HG03521 (cell line): ENCODE results near the gene LAMA5.

Source experiments
- ATAC-seq: cut with Tn5 transposase; IDR thresholded peaks from one replicate; pipeline ENCODE4 v1.9.1; 2021; ENCODE audit warnings: mild to moderate bottlenecking, moderate library complexity; ENCODE audit not compliant: unreplicated experiment

LAMA5 gene

DNA sequence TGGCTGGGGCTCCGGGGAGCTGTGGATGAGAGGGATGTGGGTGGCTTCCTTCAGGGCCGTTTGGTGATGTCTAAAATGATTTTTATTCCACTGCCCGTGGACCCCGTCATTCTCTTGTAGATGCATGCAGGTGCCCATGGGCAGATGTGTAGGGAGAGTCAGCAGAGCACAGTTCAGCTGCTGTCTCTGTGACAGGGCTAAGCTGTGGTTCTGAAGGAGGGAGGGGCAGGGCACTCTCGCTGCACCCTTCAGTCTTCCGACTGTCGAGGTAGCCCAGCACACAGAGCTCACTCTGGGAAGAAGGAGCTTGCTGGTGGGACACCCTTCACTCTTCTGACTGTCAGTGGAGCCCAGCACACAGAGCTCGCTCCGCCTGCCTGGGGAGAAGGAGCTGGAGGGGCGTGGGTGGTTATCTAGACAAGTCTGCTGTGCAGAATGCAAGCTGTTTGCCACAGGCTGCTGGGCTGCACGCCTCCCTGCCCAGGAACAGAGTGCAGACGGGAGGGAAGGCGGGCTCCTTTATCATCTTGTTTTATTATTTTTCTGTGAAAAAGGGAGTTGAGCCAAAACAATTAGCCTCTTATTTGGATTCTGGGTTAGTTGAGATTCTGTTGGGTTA lies 92.7 kb downstream of the LAMA5 start:
- no peak for ATAC-seq

DNA sequence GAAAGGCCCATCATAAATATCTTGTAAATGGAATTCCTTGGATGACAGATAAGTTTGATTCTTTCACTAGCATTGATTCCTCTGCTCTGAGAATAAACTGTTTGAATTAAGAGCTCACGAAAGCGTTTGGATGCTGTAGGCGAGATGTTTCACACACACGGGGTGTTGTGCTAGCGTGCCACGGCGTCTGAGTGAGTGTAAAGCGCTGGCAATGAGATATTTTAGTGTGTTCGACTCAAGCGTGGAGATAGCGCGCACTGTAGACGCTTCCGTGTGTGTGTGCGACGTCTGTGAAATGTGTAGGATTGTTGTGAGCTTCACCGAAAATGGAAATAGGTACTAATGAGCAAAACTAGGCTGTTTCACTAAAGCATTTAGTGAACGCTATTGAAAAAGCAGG lies 93.7 kb downstream of the LAMA5 start:
- ATAC-seq, result no peak

DNA sequence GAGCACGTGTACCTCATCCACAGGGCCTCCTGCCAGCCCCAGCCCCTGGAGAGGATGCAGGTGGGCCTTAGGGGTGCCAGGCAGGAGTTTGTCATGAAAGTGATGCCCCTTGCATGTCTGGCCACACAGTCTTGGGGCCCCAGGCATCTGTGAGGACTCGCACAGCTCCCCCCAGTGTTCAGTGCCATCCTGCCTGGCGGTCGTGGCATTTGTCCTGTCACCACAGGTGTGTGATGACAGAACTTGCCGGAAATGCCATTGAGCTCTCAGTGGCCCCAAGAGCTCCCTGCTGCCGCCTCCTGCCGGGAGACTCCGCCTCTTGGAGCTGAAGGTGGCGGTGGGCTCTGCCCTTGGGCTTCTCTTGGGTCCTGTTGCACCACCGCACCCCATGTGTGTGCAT lies 94.9 kb downstream of the LAMA5 start:
- ATAC-seq, result no peak

DNA sequence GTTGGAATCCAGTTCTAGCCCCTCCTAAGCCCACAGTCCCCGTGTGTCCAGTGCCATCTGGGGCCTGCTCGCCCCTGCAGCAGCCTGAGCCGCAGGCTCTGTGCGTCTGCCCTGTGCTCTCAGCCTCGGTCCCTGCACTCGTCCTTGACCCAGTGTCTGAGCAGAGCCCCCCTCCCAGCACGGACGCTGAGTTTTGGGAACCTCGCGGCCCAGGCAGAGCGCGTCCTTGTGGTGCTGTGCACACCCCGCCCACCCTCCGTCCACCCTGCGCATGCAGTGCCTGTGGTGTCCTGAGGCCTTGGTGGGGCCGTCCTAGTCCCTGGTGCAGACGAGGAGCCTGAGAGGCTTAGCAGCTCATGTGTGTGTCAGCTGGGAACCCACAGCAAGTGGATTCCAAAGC lies 97.2 kb downstream of the LAMA5 start:
- ATAC-seq, result no peak

DNA sequence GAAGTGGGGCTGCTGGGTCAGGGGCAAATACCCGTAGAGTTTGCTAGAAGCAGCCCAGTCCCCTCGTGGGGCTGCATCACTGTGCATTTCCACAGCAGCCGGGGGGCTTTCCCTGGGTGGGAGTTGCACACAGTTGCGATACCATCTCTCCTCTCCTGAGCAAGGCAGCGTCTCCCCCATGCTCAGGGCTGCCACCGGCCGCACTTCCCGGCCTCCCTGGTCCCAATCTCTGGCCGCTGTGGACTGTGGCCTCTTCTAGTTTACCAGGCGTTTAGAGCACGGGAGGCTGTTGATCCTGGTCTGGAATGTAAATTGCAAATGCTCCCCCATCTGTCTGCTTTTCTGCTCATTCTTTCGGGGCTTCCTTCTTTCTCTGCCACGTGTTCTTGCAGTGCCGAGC lies 97.7 kb downstream of the LAMA5 start:
- no peak for ATAC-seq

DNA sequence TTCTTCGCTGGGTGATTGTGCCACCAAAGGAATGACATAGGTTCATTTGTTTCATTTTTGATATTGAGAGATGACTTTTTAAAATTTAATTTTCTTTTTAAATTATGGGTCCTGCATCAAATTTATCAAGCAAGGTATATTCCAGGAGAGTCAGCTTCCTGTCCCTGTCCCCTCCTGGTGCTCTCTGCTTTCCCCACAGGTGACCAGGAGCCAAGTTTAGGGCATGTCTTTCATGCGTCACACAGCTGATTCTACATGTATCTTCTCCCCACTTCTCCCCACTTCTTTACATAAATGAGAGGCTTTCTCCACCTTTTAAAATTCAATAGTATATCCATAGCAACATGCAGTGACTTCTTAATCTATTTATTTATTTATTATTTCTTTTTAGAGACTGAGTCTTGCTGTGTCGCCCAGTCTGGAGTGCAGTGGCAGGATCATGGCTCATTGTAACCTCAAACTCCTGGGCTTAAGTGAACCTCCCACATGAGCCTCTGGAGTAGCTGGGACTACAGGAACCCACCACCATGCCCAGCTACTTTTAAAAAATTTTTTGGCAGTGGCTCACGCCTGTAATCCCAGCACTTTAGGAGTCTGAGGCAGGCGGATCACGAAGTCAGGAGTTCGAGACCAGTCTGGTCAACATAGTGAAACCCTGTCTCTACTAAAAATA lies 98.7 kb downstream of the LAMA5 start:
- no peak for ATAC-seq

DNA sequence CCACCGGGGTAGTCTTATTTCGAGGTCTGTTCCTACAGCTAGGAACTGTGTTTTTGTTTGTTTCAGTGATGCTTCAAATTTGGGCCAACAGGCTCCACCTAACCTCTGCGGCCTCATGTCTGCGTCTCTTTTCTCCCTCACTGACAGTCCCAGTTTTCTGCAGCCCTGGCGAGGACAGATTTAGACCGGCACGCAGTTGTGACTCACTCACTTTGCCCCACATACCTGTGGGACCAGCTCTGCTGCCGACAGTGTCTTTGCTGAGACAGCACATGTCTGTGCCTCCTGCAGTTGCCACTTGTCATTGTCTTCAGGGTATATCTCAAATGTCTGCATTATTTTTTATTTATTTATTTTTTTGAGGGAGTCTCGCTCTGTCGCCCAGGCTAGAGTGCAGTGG lies 99.6 kb downstream of the LAMA5 start:
- ATAC-seq, result no peak

DNA sequence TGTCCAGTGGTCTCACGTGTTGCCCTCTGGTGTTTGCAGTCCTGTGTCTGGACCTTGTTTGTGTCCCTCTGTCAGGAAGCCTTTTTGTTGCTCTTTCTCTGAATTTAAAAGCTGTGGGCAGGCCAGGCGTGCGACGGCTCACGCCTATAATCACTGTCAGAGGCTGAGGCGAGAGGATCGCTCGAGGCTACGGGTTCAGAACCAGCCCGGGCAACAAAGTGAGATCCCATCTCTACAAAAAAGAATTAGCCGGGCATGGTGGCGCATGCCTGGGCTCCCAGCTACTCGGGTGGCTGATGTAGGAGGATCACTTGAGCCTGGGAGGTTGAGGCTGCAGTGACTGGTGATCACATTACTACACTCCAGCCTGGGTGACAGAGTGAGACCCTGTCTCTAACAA lies 100.3 kb downstream of the LAMA5 start:
- ATAC-seq, result no peak

DNA sequence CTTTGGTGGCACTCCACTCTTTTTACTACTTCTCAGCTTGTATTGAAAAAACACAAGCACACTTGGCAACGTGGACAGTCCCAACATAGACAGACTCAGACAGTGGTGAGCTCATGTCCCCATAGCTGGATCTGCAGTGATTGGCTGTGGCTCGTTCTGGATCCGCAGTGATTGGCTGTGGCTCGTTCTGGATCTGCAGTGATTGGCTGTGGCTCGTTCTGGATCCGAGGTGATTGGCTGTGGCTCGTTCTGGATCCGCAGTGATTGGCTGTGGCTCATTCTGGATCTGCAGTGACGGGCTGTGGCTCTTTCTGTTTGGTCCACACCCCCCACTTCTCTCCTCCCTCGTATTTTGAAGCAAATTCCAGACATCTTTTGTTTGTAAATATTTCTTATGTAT lies 100.8 kb downstream of the LAMA5 start:
- ATAC-seq, result no peak

DNA sequence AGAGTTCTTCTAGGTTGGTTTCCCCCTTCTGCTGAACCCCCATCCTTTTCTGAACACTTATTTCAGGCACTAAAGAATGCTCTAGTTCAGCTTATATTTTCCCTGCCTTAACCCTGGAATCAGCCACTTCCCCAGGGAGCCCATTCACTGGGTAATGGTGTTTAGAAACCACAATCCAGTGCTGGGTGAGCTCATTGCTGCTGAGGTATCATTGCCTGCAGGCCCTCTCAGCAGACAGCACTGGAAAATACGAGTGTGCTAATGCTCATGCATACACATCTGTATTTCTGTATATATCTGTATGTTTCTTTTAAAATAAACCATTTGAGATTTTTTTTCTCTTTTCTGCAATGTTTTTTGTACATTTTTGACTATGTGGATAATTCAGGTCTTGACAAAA lies 101.7 kb downstream of the LAMA5 start:
- ATAC-seq, result no peak

DNA sequence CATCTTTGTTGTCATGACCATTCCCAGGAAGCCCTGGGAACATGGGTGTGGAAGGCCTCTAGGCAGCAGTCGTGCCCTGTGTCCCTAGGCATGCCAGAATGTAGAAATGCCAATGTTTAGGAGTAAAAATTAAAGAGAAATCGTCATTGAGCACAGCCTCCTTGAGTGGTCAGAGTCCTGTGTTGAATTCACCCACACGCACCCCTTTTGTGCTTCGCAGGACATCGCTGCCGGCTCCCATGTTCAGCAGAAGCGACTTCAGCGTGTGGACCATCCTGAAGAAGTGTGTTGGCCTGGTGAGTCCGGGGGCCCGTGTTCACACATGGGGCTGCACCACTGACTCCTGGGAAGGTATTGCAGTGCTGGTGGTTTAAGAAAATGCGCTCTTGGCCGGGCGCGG lies 103.7 kb downstream of the LAMA5 start:
- no peak for ATAC-seq

DNA sequence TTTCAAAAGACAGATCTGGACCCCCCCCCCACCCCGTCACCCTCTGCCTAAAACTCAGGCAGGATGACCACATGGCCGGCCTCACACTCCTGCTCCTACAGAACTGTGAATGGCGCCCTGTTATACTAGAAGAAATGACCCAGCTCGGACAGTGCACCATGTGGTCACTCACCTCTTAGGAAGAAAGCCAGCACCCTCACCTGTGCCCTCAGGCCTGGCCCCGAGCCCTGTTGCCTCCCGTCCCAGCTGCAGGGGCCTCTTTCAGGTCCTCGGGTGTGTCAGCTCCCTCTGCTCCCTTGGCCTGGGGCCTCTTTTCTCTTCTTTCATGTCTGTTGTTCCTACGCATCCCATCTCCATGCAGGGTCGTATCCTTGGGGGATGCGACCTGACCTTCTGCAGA lies 105.0 kb downstream of the LAMA5 start:
- no peak for ATAC-seq

DNA sequence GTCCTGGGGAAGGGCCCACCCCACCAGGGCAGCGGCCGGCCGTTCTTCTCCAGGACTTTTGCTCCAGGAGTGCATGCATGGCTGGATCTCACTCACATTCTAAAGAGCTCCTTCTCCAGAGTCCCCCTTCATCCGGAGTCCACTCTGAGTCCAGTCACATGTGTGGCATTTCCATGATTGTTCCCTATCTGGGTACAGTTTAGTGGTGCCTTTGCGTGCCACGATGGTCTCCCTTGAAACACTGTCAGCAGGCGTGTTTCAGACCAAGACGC lies 107.9 kb downstream of the LAMA5 start:
- no peak for ATAC-seq
